ENCODE results near the gene CYP24A1. TPM values are rescaled to one million over a fixed set of nuclear protein-coding genes. Genes with fewer than 3 reads are reported as not detected.

The CYP24A1 gene
- not detected in 2 replicates for total RNA-seq

DNA sequence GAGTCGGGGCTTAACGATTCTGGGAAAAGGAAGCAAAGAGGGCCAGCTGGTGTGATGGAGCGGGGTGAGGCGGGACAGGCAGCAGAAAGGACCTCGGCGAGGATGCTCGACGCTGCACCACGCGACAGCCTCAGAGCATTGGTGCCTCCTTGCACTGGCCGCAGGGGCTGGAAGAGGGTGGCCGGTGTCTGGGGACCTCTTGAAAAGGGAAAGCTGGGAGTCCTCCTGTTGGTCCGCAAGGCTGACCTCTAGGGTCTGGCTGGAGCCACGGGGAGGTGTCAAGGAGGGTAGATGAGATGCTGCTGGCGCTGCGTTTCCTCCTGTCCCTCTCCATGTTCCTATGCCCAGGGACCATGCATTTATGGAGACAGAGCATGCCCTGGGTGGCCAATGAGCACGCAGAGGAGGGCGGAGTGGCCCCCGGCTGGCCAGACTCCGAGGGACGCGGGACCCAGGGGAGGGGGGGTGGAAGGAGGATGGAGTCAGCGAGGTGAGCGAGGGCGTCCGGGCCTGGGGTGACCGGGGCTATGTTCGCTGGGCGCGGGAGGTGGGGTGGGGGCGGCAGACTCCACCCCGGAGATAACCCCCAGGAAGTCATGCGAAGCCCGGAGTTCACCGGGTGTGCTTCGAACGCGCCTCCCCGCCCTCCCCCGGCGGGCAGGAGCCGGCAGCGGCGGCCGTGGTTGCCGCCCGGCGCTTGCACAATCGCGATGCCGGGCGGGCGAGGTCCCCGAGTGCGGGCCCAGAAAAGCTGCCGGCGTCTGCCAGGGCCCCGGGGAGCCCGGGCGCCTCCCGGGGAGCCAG lies at the start of gene CYP24A1:
Gene CYP24A1 (minus strand): TSS at position 334 of the 804 bp plus-strand sequence. CDS start 407 bp downstream, outside the sequence.

DNA sequence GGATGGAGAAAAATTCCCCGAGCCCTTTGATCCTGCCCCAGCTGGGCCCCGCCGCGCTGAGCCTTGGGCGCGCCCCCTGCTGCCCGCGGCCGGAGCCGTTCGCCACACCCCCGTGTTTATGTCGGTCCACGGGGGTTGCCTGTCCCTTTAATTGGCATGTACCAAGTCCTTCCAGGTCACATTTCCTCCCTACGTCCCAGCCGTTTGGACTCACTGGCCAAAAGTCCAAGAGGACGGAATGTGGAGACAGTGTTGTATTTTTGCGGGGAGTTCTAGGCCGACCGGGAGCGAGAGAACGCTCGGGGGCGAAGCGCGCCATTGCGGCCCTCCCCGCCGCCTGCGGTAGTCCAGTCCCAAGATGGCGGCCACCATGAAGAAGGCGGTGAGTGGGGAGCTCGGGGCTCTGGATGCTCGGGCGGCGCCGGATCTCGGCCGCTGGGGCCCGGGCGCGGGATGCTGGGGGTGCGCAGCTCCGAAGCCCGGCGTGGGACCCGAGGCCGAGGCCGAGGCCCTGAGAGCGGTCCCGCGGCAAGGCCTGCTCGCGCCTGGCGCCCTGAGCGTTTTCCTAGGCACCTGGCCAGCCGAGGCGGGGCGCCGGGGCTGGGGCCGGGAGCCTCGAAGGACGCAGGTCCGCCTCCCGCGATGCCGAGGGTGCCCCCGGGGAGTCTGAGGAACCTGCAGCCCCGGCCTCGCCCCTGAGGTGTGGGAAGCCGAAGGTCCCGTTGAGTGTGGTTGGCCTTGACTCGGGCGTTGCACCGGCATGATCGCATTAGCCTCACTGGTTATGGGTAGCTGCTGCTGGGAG lies 34.2 kb upstream of the CYP24A1 start, which contains the start of gene PFDN4:
Gene PFDN4 (plus strand): TSS at position 345 of the 805 bp plus-strand sequence. CDS start 14 bp downstream, at position 359.

Other genes with a start within 250 kb of the CYP24A1 start
- gene BCAS1, start 103.4 kb downstream of the CYP24A1 start, total RNA-seq = 0.16 and 0.49 TPM in 2 replicates
- gene PFDN4, start 34.1 kb upstream of the CYP24A1 start, total RNA-seq = 38.9 and 44.6 TPM in 2 replicates